GM12878 (cell line): ENCODE data around the gene RPL27A. TPM values are rescaled to one million over a fixed set of nuclear protein-coding genes. Genes with fewer than 3 reads are reported as not detected.

Experiments
- BACH1 ChIP-seq: fragments of 450-650 bp; IDR thresholded peaks from 2 replicates; pipeline ENCODE4 v1.6.1; 2017; ENCODE audit warnings: mild to moderate bottlenecking, borderline replicate concordance
- BRCA1 ChIP-seq: IDR thresholded peaks from 2 replicates; pipeline ENCODE4 v1.6.1; 2011; ENCODE audit warnings: low read depth, low read length, improper control_type of control experiment
- CBFB ChIP-seq: IDR thresholded peaks from 2 replicates; pipeline ENCODE4 v1.6.1; 2016; ENCODE audit warnings: antibody characterized with exemption, low read depth
- CBX3 ChIP-seq: fragments of 200-600 bp; sonication (generic); IDR thresholded peaks from 2 replicates; pipeline ENCODE4 v1.6.1; 2016; ENCODE audit warnings: low read depth, borderline replicate concordance
- CEBPB ChIP-seq, 2 experiments: fragments of 150-350 bp in 1 of 2; IDR thresholded peaks; 2 replicates each; pipeline ENCODE4 v1.6.1; 2012 to 2014; ENCODE audit warnings: low read depth in 2 of 2, low read length in 2 of 2, borderline replicate concordance in 1 of 2, inconsistent platforms in 1 of 2
- CTCF ChIP-seq, 3 experiments: IDR thresholded peaks in 2 of 3; conservative IDR thresholded peaks in 1 of 3; 2 replicates each; pipeline ENCODE4 v1.5.1; 2011; ENCODE audit warnings: low read depth in 3 of 3, low read length in 3 of 3, mild to moderate bottlenecking in 3 of 3, control low read depth in 2 of 3, moderate library complexity in 2 of 3, inconsistent platforms in 1 of 3, mixed read lengths in 1 of 3; ENCODE audit not compliant: control insufficient read depth in 2 of 3, insufficient read depth in 1 of 3; ENCODE audit errors: extremely low read depth in 1 of 3
- HDAC2 ChIP-seq: fragments of 200-600 bp; sonication (generic); IDR thresholded peaks from 2 replicates; pipeline ENCODE4 v1.6.1; 2017
- HDGF ChIP-seq: fragments of 450-650 bp; IDR thresholded peaks from 2 replicates; pipeline ENCODE4 v1.6.1; 2016; ENCODE audit warnings: antibody characterized with exemption
- HSF1 ChIP-seq: fragments of 150-350 bp; IDR thresholded peaks from 2 replicates; pipeline ENCODE4 v1.6.1; 2014; ENCODE audit warnings: mild to moderate bottlenecking, low read depth, low read length
- KDM1A ChIP-seq: fragments of 200-600 bp; sonication (generic); IDR thresholded peaks from 2 replicates; pipeline ENCODE4 v1.6.1; 2016; ENCODE audit warnings: borderline replicate concordance
- KLF5 ChIP-seq: fragments of 450-650 bp; IDR thresholded peaks from 2 replicates; pipeline ENCODE4 v1.6.1; 2014; ENCODE audit warnings: mild to moderate bottlenecking; ENCODE audit not compliant: partially characterized antibody
- POU2F2 ChIP-seq: IDR thresholded peaks from 3 replicates; pipeline ENCODE4 v1.6.1; 2011; ENCODE audit warnings: low read depth, mild to moderate bottlenecking, low read length, borderline replicate concordance
- SMAD1 ChIP-seq: fragments of 450-650 bp; IDR thresholded peaks from 2 replicates; pipeline ENCODE4 v1.6.1; 2018; ENCODE audit warnings: mild to moderate bottlenecking, low read depth; ENCODE audit not compliant: partially characterized antibody
- SRF ChIP-seq, 2 experiments: IDR thresholded peaks; 2 replicates each; pipeline ENCODE4 v1.6.1; 2011; ENCODE audit warnings: low read depth in 2 of 2, low read length in 2 of 2, mild to moderate bottlenecking in 1 of 2, moderate library complexity in 1 of 2
- ZBTB33 ChIP-seq: fragments of 450-650 bp; IDR thresholded peaks from 2 replicates; pipeline ENCODE4 v1.6.1; 2017; ENCODE audit warnings: mild to moderate bottlenecking
- ZSCAN29 ChIP-seq: fragments of 450-650 bp; IDR thresholded peaks from 2 replicates; pipeline ENCODE4 v1.6.1; 2017; ENCODE audit warnings: mild to moderate bottlenecking, moderate library complexity
- polyA plus RNA-seq, 11 experiments: library from polyadenylated mRNA; depleted of rRNA in 4 of 11; unstranded in 6 of 11; stranded (reverse) in 5 of 11; fragments of >200 nt; fragmentation: Nextera tagmentation in 4 of 11; fragmentation: Illumina TruSeq in 1 of 11; extraction: Ambion mirVana in 4 of 11; extraction: Trizol in 1 of 11; gene quantifications; 1 replicate in 1 of 11; 2 replicates in 10 of 11; pipeline versions ENCODE4 v1.2.1 to v1.2.3, GENCODE V29; 2011 to 2016; ENCODE audit warnings: inconsistent platforms in 2 of 11, missing spikeins in 2 of 11, low read depth in 1 of 11
- total RNA-seq, 4 experiments: library from RNA; depleted of rRNA in 3 of 4; stranded (reverse); fragments of >200 nt in 3 of 4; fragmentation: Illumina TruSeq in 1 of 4; extraction: Trizol in 1 of 4; gene quantifications; 2 replicates each; pipeline versions ENCODE4 v1.2.1 to v1.2.3, GENCODE V29; 2013 to 2021
- TF ChIP-seq, protein P1 (sequence below): fragments of 450-650 bp; IDR thresholded peaks from 2 replicates; pipeline ENCODE4 v1.6.1; 2016; ENCODE audit warnings: mild to moderate bottlenecking, moderate library complexity, borderline replicate concordance
- TF ChIP-seq, protein P2 (sequence below): IDR thresholded peaks from 2 replicates; pipeline ENCODE4 v1.6.1; 2011; ENCODE audit warnings: borderline replicate concordance, low read depth, mild to moderate bottlenecking, moderate library complexity, mixed read lengths, low read length; ENCODE audit not compliant: insufficient read depth; ENCODE audit errors: extremely low read length

Gene RPL27A
- total and polyA plus RNA-seq, 10 of the 15 experiments (the other 5 are each of a cell fraction or from before 2014, with no cell fraction given) = 978 to 4,776 (median 1,959) TPM

GRCh38 chr11:8688414-8689362, 6.1 kb downstream of the RPL27A start (continued):
- TF ChIP-seq HSF1 (0 out of 2 replicates have a peak, but pooled peaks have one; percentile 14), CBX3 (no peak), HDAC2 (no peak), CBFB (peak; percentile 93), CTCF (IDR thresholded peaks at IDR 0.05 in 2 of 3, conservative IDR thresholded peaks at IDR 0.05 in 1 of 3; ENCODE audit: control insufficient read depth in 2 of 3, extremely low read depth in 1 of 3, insufficient read depth in 1 of 3, low read depth in 3 of 3, low read length in 3 of 3) (peak in 1 of 3 experiments; percentile 16; a peak in 1 of 6 replicates), SRF (IDR thresholded peaks at IDR 0.05; ENCODE audit: low read depth in 2 of 2, low read length in 2 of 2) (peak in 1 of 2 experiments; percentile 50; a peak in 1 of 4 replicates), ZBTB33 (no peak), CEBPB (IDR thresholded peaks at IDR 0.05; ENCODE audit: borderline replicate concordance in 1 of 2, low read depth in 2 of 2, low read length in 2 of 2) (no peak), HDGF (peak; percentile 89), SMAD1 (no peak), ZSCAN29 (no peak), POU2F2 (no peak; the same call in 1 of the 3 replicates), BRCA1 (no peak), KDM1A (no peak), BACH1 (peak; percentile 81), KLF5 (no peak)
- TF ChIP-seq, protein P1, sequence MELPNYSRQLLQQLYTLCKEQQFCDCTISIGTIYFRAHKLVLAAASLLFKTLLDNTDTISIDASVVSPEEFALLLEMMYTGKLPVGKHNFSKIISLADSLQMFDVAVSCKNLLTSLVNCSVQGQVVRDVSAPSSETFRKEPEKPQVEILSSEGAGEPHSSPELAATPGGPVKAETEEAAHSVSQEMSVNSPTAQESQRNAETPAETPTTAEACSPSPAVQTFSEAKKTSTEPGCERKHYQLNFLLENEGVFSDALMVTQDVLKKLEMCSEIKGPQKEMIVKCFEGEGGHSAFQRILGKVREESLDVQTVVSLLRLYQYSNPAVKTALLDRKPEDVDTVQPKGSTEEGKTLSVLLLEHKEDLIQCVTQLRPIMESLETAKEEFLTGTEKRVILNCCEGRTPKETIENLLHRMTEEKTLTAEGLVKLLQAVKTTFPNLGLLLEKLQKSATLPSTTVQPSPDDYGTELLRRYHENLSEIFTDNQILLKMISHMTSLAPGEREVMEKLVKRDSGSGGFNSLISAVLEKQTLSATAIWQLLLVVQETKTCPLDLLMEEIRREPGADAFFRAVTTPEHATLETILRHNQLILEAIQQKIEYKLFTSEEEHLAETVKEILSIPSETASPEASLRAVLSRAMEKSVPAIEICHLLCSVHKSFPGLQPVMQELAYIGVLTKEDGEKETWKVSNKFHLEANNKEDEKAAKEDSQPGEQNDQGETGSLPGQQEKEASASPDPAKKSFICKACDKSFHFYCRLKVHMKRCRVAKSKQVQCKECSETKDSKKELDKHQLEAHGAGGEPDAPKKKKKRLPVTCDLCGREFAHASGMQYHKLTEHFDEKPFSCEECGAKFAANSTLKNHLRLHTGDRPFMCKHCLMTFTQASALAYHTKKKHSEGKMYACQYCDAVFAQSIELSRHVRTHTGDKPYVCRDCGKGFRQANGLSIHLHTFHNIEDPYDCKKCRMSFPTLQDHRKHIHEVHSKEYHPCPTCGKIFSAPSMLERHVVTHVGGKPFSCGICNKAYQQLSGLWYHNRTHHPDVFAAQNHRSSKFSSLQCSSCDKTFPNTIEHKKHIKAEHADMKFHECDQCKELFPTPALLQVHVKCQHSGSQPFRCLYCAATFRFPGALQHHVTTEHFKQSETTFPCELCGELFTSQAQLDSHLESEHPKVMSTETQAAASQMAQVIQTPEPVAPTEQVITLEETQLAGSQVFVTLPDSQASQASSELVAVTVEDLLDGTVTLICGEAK = peak; percentile 99
- TF ChIP-seq, protein P2, sequence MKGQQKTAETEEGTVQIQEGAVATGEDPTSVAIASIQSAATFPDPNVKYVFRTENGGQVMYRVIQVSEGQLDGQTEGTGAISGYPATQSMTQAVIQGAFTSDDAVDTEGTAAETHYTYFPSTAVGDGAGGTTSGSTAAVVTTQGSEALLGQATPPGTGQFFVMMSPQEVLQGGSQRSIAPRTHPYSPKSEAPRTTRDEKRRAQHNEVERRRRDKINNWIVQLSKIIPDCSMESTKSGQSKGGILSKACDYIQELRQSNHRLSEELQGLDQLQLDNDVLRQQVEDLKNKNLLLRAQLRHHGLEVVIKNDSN = no peak
